NCI-H1048 (cell line): ENCODE measurements around the gene MIA.
A peak's percentile ranks its signal among the peaks of the same experiment; 100 is the strongest.
"Not testable (repeated sequence)": the region's sequence is repeated elsewhere in the genome, so short reads cannot be mapped to it uniquely, and the experiment has no call there.

Experiments used
- DNase-seq: peaks from one replicate; lab custom pipeline; 2025; lab: John Stamatoyannopoulos, UW

Gene MIA

DNA sequence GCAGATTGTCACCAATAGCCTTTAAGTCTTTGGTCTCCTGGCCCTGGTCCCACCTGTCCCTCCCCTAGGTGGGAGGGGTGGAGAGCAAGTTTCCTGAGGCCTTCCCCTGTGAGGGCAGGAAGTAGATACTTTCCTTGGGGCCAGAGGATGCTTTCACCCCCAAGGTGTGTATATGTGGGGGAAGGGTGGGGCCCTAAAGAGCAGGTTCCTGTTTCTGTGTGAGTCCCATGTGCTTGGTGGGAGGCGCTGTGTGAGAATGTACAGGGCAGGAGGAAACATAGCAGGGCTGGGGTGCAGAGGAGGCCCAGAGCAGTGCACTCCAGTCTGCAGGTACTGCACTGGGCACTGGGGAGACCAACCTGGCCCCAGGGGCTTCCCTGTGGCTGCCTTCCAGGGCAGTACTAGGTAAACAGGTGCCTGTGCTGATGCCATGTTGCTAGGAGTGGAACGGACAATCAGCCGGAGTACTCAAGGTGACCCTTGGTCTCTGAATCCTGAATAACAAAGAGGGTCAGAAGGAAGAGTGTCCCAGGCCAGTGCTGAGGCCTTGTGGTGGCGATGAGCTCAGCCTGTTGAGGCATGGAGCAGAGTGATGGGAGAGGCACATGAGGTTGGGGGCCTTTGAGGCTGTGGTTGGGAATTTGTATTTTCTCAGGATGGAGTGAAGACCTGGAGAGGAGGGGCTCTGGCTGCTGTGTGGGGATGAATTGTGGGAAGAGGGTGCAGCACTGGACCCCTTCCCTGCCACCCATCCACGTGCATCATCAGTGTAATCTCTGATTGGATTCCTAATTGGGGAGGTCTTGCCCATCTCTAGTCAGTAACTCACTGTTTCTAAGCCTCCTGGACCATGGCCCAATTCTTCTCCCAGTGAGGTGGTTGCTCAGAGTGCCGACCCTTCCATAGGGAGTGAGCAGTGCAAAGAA lies 28.8 kb downstream of the MIA start:
- DNase-seq, result no peak

DNA sequence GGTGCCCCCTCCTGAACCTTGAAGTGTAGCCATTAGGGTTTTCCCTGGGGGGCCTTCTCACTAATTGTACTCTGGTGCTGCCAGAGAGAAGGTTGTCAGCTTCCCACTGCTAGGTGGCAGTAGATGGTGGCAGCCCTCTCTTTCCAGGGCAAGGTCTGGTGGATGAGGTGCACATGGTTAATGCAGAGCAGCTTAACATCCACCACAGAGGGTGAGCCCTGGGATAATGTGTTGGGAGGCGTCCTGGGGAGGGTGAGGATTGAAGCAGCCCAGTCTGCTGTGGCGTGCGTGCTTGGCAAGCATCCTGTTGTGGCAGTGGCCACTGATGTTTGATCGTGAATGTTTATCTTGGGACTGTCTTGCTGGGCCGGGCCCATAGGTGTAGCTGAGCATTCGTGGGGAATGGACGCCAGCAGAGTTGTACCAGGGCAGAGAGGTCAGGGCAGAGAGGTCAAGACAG lies 29.5 kb downstream of the MIA start:
- DNase-seq, result no peak

DNA sequence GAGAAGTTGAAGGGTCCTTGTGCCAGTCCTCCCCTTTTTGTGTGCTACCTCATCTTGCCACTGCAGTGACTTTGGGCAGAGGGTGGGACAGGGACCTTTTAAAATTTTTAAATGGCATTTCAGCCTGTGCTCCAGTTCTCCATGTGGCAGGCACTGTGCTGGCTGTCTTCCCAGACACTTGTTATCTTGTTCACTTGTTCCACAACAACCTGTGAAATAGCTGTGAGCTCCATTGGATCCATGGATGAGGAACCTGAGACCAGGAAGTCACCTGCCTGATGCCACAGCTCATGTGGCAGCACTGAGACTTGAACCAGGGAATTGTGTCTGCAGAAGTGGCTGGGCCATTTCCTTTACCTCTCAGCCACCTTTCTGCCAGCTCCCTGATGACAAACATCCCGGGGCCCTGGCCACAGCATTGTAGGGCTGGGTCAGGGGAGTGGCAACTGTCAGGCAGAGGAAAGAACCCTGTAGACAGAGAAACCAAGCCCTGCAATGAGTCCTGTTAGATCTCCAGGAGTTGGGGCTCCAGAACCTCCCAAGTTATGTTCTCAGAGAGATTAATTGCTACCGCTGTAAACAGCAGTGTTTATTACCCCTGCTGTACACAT lies 30.0 kb downstream of the MIA start:
- DNase-seq, result no peak

DNA sequence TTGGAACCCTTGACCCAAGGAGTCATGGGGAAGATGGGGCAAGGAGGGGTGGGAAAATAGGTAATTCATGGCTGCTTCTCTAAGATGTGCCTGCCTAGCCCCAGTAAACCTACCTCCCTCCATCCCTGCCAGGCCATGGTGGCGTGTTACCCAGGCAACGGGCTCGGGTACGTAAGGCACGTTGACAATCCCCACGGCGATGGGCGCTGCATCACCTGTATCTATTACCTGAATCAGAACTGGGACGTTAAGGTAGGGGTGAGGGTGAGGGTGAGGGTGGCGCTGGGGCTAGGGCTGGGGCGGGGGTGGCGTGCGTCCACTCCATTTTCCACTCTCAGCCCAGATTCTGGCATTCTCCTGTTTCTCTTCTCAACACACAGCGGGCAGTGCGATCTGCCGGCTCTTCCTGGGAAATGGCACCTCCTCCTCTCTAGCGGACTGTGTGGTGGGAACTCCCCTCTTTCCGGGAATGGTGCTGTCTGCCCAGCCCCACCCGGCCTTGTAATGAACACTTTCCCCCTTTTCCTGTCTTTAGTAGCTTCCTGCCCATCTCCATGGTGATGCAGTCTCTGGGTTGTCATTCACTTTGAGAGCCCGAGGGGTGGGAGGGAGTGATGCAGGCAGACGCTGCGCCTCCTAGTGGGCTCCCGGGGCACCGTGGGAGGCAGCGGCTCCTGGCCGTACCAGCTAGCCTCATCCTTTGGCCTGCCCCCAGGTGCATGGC lies 31.3 kb downstream of the MIA start:
- DNase-seq, result peak; percentile 69

DNA sequence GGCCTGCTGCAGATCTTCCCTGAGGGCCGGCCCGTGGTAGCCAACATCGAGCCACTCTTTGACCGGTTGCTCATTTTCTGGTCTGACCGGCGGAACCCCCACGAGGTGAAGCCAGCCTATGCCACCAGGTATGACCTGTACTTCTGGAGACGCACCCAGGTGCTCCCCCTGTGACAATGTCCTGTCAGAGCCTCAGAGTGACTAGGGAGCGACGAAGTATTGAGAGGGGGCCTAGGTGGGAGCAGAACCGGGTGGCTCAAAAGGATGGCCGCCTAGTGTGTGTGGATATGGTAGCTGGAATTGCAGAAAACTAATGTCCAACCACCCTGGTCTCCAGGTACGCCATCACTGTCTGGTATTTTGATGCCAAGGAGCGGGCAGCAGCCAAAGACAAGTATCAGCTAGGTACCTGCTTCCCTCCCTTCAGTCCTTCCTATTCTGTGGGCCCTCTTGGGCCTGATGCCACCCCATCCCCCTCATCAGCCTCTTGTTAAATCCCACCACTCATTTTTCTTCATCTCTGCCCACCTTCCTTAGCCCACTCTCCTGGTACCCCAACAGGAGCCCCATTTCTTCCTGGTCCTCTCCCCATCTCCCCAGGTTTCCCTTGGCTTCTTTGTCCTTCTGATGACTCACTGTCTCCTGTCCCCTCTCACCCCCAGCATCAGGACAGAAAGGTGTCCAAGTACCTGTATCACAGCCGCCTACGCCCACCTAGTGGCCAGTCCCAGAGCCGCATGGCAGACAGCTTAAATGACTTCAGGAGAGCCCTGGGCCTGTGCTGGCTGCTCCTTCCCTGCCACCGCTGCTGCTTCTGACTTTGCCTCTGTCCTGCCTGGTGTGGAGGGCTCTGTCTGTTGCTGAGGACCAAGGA lies 32.1 kb downstream of the MIA start:
- no peak for DNase-seq

DNA sequence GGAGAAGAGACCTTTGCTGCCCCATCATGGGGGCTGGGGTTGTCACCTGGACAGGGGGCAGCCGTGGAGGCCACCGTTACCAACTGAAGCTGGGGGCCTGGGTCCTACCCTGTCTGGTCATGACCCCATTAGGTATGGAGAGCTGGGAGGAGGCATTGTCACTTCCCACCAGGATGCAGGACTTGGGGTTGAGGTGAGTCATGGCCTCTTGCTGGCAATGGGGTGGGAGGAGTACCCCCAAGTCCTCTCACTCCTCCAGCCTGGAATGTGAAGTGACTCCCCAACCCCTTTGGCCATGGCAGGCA lies 32.7 kb downstream of the MIA start:
- DNase-seq, result no peak

DNA sequence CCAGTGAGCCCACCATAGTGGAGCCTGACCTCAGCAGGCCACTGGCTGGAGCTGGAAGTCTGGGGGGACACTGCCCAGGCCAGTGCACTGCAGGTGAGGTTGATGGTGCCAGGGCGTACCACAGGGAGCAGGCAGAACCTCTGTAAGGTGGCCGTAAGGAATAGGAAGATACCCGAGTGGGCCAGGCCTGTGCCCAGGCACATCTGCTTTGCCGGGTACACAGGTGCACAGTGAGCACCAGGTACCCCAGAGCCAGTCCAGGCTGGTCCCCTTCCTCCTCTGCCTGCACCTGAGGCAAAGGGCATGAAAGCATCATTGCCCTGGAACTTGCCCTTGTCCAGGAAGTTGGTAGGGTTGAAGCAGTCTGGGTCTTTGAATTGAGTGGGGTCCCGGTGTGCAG lies 33.2 kb downstream of the MIA start:
- no peak for DNase-seq

DNA sequence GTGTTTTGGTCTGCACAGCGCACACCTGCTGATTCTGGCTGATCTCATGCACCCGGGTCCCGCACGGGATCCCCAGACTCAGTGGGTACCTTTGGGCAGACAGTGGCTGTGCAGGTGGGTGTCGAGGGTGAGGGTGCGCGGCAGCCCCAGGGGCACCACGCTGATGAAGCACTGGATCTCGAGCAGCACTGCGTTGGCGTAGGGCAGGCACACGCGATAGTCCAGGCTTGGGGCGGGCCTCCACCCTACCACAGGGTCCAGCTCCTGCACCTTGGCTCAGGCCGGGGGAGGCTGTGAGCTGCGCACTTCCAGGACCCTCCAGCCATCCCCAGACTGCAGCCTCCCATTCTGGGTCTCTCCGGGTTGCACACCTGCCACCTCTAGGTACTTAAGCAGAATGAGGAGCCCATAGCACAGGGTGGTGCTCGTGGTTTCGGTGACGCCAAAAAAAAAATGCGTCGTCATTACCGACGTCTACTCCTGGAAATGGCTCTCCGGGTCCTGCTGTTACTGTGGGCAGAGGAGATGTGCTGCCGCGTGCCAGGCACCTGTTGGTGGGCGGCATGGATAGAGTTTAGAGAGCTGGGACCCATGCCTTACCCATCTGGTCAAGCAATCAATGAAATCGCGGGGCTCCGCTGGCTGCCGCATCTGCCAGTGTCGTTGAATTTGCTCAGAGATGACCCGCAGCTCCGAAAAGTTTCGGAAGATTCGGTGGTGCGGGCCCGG lies 34.2 kb downstream of the MIA start:
- DNase-seq, result no peak

DNA sequence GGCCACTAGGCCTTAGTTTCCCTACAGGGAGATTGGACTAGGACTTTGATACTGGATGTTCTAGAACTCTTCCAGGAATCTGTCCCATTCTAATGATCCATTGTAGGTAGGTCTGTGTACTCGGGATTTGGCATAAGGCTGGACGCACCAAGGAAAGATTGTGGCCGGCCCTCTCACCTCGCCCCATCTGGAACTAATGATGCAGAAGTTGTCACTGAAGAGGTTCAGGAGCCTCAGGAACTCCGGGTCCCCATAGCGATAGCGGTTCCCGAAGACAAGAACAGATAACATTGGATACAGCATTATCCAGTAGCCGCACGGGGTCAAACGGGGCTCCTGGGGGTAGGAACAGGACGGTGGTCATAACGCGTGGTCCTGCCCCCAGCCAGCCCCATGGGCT lies 34.8 kb downstream of the MIA start:
- DNase-seq, result no peak

DNA sequence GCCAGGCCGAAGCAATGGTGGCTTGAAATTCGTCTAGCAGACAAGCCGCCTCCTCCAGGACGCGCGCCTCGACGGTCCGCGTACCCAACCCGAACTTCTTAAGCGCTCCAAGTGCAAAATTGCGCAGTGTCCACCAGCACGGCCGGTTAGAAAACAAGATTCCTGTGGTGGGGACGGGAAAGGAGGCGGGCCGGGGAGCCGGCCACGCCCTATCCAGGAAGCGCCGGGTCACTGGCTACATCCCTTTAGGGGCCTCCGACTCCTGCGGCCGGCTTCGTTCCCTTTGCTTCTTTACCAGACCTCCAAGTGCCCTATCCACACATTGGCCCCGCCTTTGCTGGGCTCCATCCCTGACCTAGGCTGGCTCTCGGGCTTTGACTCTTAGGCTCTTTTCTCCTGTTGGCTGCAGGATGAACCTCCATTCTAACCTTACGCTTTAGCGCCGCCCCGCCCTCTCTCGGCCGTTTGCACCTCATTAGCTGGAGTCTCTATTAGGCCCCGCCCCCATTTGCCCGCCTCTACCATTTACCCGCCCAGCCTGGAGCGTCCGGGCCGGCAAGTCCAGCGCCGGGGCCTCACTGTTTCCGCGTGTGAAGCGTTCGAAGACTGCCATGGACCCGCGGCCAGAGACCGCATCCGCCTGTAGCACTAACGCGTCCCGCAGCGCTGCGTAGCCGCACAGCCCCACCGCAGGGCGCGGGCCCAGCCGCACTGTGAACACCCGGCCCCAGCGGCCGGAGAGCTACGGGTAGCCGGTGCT lies 35.5 kb downstream of the MIA start:
- not testable (repeated sequence) for DNase-seq

DNA sequence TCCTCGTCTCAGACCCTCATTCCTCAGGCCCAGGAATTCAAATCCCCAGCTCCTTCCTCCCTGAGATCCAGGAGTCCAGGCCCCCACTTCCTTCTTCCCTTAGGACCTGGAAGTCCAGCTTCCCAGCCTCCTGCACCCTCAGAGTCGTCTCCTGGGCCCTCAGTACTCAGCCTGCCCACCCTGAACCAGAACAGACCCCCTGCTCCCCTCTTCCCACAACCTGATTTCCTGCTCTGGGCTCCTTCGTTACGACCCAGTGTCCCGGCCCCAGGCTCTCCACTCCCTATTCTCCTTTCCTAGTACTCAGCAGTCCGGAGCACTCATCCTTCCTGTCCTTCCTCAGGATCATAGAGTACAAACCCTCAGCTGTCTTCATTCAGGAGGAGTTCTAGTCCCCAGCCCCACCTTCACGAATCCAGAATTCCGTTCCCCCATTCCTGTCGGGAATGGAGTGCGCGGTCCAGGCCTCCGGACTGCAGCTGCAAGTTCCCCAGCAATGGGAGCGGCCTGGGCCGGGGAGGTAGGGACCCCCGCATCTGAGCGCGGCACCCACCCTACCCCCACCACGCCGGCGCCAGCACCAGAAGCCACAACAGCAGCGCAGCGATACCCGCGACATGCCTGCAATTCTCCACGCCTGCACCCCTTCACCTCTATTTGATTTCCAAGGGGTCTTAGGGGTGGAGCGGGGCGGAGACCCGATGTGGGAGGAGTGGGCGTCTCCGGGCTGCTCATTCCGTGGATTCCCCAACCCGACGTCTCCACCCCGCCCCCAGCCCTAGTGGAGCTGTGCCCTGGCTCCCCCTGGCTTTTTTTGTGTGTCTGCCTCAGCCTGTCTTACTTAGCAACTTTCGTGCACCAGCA lies 36.4 kb downstream of the MIA start:
- DNase-seq, result no peak

DNA sequence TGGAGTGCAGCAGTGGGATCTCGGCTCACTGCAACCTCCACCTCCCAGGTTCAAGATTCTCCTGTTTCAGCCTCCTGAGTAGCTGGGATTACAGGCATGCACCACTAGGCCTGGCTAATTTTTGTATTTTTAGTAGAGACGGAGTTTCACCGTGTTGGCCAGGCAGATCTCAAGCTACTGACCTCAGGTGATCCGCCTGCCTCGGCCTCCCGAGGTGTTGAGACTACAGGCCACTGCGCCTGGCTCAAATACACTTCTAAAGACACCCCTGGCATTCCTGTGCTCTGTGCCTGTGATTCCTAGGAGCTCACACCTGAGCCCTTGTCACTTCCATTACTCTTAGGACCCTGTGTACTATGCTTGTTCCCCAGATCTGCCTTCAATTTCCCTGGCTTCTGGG lies 37.2 kb downstream of the MIA start:
- not testable (repeated sequence) for DNase-seq

DNA sequence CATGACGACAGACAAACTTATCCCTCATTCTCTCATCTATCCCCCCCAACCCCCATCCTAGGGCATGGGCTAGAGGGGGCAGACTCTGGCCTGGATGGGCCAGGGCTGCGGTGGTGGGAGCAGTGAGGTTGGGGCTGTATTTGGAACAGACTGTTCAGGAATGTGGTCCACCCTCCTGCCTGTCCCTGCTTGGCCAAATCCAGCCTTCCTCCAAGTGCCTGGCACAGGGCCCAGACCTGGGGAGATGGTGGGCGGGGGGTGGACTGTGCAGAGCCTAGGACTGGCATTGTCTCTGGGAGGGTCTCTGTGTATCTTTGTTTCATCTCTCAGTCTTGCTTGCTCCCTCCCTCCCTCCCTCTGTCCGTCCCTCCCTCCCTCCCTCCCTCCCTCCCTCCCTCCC lies 37.9 kb downstream of the MIA start:
- DNase-seq, result no peak

DNA sequence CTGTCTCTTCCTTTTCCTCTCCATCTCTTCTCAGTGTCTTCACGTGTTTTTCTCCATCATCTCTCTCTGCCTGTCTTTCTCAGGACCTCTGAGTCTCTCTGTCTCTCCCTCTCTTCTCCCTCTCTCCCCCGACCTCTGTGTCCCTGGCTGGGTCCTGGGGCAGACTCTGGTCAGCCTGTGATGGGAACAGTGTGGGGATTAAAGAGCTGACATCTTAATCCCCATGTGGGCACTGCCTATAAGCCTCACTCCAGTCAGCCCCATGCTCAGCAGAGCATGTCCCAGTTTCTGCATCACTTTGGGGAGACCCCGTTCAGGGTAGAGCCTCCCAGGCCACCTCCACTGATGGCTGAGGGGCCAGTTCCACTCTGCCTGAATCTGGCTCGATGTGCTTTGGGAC lies 39.9 kb downstream of the MIA start:
- no peak for DNase-seq

DNA sequence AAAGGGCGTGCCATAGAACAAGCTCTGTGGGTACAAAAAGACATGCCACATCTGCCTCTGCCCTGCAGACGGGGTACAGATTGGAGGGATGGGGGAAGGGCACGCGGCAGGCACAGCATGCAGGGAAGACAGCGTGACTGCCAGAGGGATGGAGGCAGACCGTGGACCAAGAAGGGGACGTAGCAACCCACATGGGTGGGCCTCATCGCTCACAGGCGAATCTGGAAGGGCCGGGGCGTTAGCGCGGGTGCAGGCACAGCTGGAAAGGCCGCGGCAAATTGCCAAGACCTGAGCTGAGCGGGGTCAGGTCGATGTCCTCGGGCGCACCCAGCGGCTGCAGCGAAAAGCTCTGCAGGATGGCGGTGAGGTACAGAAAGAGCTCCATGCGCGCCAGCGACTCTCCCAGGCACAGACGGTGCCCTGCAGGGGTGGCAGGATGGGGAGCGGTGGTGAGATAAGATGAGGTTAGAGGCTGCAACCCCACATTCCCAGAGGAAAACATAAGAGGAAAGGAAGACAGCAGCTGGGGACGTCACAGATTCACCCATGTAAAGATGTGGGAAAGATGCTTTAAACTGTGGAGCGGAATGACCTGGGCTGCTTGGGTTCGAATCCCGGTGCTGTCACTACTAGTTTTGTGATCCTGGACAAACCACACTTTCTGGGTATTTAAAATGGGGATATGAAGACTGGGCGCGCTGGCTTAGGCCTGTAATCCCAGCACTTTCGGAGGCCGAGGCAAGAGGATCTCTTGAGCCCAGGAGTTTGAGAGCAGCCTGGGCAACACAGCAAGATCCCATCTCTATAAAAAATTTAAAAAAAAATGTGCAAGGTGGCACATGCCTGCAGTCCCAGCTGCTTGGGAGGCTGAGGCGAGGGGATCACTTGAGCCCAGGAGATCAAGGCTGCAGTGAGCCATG lies 43.4 kb downstream of the MIA start:
- DNase-seq, result not testable (repeated sequence)

DNA sequence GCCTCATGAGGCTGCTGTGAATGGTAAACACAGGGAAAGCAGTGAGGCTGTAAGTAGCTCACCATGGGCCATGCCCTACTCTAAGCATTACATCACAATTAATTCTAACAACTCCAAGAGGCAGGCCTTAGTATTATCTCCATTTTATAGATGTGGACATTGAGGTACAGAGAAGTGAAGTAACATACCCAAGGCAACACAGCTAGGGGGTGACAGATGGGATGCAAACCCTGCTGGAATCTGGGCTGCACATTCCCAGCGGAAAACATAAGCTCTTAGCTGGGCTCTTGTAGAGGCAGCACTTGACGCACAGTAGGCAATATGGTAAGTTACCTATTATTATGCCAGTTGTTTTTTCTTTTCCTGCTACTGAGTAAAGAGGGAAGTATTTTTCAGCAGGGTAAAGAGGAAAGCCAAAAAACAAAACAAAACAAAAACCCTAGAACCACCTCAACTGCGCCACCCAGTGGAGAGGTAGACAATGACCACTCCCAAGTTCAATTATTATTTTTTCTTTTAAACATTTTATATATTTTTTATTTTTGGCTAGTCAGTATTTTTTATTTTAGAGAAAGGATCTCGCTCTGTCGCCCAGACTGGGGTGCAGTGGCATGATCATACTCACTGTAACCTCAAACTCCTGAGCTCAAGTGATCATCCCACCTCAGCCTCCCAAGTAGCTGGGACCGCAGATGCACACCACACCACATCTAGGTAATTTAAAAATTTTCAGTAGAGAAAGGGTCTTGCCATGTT lies 44.3 kb downstream of the MIA start:
- not testable (repeated sequence) for DNase-seq

DNA sequence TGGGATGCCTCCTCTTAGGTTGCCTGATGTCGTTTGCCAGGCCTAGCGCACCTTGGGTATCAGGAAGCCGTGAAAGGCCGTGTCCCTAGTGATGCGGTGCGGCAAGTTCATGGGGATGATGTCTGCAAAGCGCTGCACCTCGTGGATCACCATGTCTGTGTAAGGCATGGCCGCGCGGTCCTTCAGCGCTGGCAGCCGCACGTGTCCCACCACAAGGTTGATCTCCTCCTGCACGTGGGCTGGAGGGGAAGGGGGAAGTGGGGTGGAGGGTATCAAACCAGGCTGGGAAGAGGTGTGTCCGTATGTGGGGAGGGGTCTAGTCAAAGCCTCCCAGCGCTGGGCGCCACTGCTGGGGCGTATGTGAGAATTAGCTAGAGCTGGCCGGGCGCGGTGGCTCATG lies 46.8 kb downstream of the MIA start:
- DNase-seq, result no peak
